T-cell (primary cell): Measurements from ENCODE around the gene KLF3. TPM values are rescaled to one million over a fixed set of nuclear protein-coding genes. Genes with fewer than 3 reads are reported as not detected.

Experiments
- ATAC-seq, 4 experiments: fragments of 200-7000 bp in 3 of 4; fragments of 150-1000 bp in 1 of 4; cut with Tn5 transposase; replicated peaks in 1 of 4; 1 replicate in 3 of 4; 2 replicates in 1 of 4; pipeline ENCODE4 v1.10.0; 2021; ENCODE audit warnings: moderate library complexity in 3 of 4, mild to moderate bottlenecking in 2 of 4, moderate number of reproducible peaks in 1 of 4
- CTCF ChIA-PET, 2 donors: fragments of 300-600 bp; sonication (Branson Sonifier 250); formaldehyde crosslinking; loops; one replicate each; lab custom pipeline; 2022; ENCODE audit warnings: antibody characterized with exemption in 2 of 2; lab: Charles Lee
- POLR2A ChIA-PET, 2 donors: fragments of 300-600 bp; sonication (Branson Sonifier 250); formaldehyde crosslinking; loops; one replicate each; lab custom pipeline; 2022; ENCODE audit warnings: antibody characterized with exemption in 2 of 2; lab: Charles Lee
- DNase-seq, 35 experiments: peaks; one replicate each; pipeline versions ENCODE4 v3.0.0 to v3.0.0-alpha.2; 2013 to 2023
- H3K27ac ChIP-seq: one replicate; pipeline ENCODE4 v1.5.1; 2013; ENCODE audit warnings: low read length
- H3K27me3 ChIP-seq, 2 experiments: replicated peaks in 1 of 2; 1 replicate in 1 of 2; 2 replicates in 1 of 2; pipeline versions ENCODE4 v1.6.1 to v1.7.0; 2013; ENCODE audit warnings: low read length in 1 of 2, mixed read lengths in 1 of 2; ENCODE audit not compliant: control insufficient read depth in 2 of 2, insufficient read depth in 2 of 2; ENCODE audit errors: extremely low read depth in 1 of 2
- H3K36me3 ChIP-seq, 2 donors: 1 replicate in 1 of 2; 2 replicates in 1 of 2; pipeline versions ENCODE4 v1.6.1 to v1.7.0; 2013; ENCODE audit warnings: low read length in 1 of 2; ENCODE audit not compliant: control insufficient read depth in 2 of 2, insufficient read depth in 1 of 2; ENCODE audit errors: extremely low read depth in 1 of 2
- H3K4me1 ChIP-seq, 2 experiments: 1 replicate in 1 of 2; 2 replicates in 1 of 2; pipeline versions ENCODE4 v1.6.1 to v1.7.0; 2013; ENCODE audit warnings: low read length in 2 of 2, mixed read lengths in 1 of 2; ENCODE audit not compliant: insufficient read depth in 2 of 2, control insufficient read depth in 1 of 2; ENCODE audit errors: extremely low read depth in 1 of 2
- H3K4me3 ChIP-seq, 2 donors: 1 replicate in 1 of 2; 2 replicates in 1 of 2; pipeline versions ENCODE4 v1.5.1 to v1.7.0; 2013; ENCODE audit warnings: mild to moderate bottlenecking in 2 of 2, low read length in 1 of 2, moderate library complexity in 1 of 2; ENCODE audit not compliant: control insufficient read depth in 1 of 2; ENCODE audit errors: extremely low read depth in 1 of 2
- H3K9me3 ChIP-seq: 2 replicates; pipeline ENCODE4 v1.7.0; 2013
- H3K27ac Mint-ChIP-seq, 2 donors: one replicate each; pipeline ENCODE4 v1.8.0; 2020 to 2021; ENCODE audit warnings: mild to moderate bottlenecking in 2 of 2, mixed read lengths in 2 of 2
- H3K27me3 Mint-ChIP-seq, 2 donors: one replicate each; pipeline ENCODE4 v1.8.0; 2021 to 2022; ENCODE audit warnings: mixed read lengths in 2 of 2
- H3K36me3 Mint-ChIP-seq: one replicate; pipeline ENCODE4 v1.8.0; 2021; ENCODE audit warnings: mixed read lengths
- H3K4me1 Mint-ChIP-seq, 3 donors: one replicate each; pipeline ENCODE4 v1.8.0; 2020 to 2022; ENCODE audit warnings: mixed read lengths in 3 of 3, mild to moderate bottlenecking in 1 of 3
- H3K4me3 Mint-ChIP-seq, 3 donors: one replicate each; pipeline ENCODE4 v1.8.0; 2020 to 2022; ENCODE audit warnings: mild to moderate bottlenecking in 3 of 3, mixed read lengths in 3 of 3, moderate library complexity in 3 of 3
- H3K9me3 Mint-ChIP-seq, 3 donors: one replicate each; pipeline ENCODE4 v1.8.0; 2020 to 2022; ENCODE audit warnings: mixed read lengths in 3 of 3
- WGBS: methylation state at CpG from one replicate; pipeline ENCODE4 v1.1.5; 2013; ENCODE audit warnings: missing lambda C conversion rate; ENCODE audit not compliant: insufficient coverage; 5-methylcytosine and 5-hydroxymethylcytosine counted together
- total RNA-seq, 35 experiments: library from RNA in 6 of 35; stranded (reverse) in 6 of 35; fragments of 120-200 nt in 1 of 35; gene quantifications; one replicate each; pipeline versions ENCODE4 v1.2.1 to v1.2.4 and lab custom pipeline; 2013 to 2026

The KLF3 gene
- total RNA-seq, 5 donors from 2014 or later (not counting 1 experiment from before 2014, with no cell fraction given), result 115 to 127 (median 124) TPM

DNA sequence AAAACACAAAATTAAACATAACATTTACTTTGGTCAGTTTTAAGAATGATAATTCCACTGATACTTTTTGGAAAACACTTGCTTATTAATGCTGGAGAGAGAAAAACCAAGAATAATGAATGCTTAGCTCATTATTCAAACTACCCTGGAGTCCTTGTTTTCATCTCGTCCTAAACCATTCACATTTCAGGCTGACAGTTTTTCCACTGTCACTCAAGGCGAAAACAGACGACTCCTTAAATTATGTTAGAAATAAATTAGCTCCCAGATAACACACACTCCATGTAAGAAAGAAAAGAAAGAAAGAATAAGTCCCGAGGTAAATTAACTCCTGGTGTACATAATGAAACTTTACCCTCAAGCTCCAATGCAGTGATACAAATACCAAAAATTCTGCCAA lies 85.3 kb downstream of the KLF3 start:
- Mint-ChIP-seq H3K4me3 (no peak overlapping the region), H3K9me3 (peaks cover 8 to 16% (median 14%) of the 10 kb centered on the region in 3 donors), H3K4me1 (peaks cover 0 to 7% (median 6%) of the 10 kb centered on the region in 3 donors), H3K27me3 (no peaks in the 10 kb centered on the region), H3K27ac (no peak overlapping the region), H3K36me3 (no peaks in the 10 kb centered on the region)
- WGBS, result no CpG with 5 or more reads among the region's 4 CpGs
- ATAC-seq, result no peak
- ChIA-PET CTCF (interaction anchor here in 1 of 2 donors (0.5 to 0.6 kb wide), 2 partner anchors 11 to 82 kb away, joined by 3 to 5 read pairs; no protein-coding TSS in a partner anchor), POLR2A (interaction anchor here in 1 of 2 donors (0.8 kb wide), 1 partner anchor 1636 kb away, joined by 3 read pairs; no protein-coding TSS in a partner anchor)
- H3K4me3 ChIP-seq, result no peak overlapping the region
- DNase-seq, result no peak
- H3K27me3 ChIP-seq, result peaks cover 0 to 3% of the 10 kb centered on the region in 2 experiments
- no peaks in the 10 kb centered on the region for H3K9me3 ChIP-seq
- no peak overlapping the region for H3K27ac ChIP-seq
- no peaks in the 10 kb centered on the region for H3K4me1 ChIP-seq
- no peaks in the 10 kb centered on the region for H3K36me3 ChIP-seq

Other genes with a start within 250 kb of the KLF3 start
- gene TLR10, start 118.8 kb downstream of the KLF3 start, total RNA-seq, result 1 to 10 TPM in 2 of 5 donors, under 1 TPM in 3; 0.47 to 2.6 (median 0.96) TPM
- gene TLR1, start 140.6 kb downstream of the KLF3 start, total RNA-seq, result 10 to 100 TPM; 10.4 to 26.0 (median 18.0) TPM
- 1 to 10 TPM; 2.3 to 7.7 (median 3.2) TPM for gene TLR6, start 192.6 kb downstream of the KLF3 start, total RNA-seq
- under 1 TPM in 4 of 5 donors, not detected in 1; 0.35 to 0.79 (median 0.39) TPM for gene FAM114A1, start 203.6 kb downstream of the KLF3 start, total RNA-seq